Measurements from ENCODE around the gene GPR150. TPM values are rescaled to one million over a fixed set of nuclear protein-coding genes. Genes with fewer than 3 reads are reported as not detected.
A peak's percentile ranks its signal among the peaks of the same experiment; 100 is the strongest.

GPR150 gene
- total RNA-seq, 1 donor from 2014 or later: under 0.01 TPM

DNA sequence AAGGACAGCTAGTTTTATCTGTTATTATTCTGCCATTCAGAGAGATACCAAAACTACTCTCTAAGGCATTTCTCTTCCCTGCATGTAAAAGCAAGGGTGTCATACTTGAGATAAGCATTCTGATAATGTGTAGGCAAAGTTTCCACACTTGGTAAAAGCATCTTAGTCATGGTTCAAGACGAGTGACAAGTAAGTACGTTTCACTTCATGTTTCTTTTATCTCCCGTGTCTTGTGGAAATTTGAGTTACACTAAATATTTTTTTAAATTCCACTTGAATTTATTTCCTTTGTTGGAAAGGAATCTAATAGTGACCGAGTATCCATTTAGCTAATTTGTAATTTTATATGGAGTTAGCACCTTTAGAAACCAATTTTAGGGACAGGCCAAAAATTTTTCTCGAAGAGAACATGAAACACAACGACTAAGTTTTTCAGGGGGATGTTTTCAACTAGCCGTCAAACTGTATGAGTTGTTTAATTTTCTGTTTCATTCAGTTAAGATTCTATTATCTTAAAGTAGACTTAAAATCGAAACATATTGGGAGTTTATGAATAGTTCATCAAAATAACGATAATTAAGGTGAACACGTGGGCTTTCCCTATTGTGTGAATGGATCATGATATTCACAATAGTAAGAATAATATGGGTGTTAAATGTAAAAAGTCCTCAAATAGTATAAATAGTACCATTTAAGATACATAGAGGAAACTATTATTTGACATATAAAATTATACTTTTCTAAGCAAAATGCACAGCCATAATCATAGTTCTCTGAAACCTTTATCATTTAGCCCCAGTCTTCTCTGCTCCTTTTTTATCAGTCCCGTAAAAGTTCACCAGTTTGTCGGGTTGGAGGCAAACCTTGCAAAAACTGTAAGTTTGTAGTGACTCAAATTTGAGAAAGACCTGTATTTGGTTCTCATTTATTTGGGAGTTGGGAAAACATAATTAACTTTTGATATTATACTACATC lies 28.3 kb downstream of the GPR150 start:
- Histone ChIP-seq H3K27me3 (ENCODE audit: control insufficient read depth in 3 of 3, insufficient read depth in 3 of 3, low read length in 3 of 3) (no peaks in the 10 kb centered on the region), H3K27ac (ENCODE audit: low read depth, low read length) (peak overlapping the region; percentile 93), H3K9me3 (ENCODE audit: control insufficient read depth in 3 of 3, low read length in 3 of 3) (no peaks in the 10 kb centered on the region), H3K4me3 (ENCODE audit: low read length in 3 of 3) (peak overlapping the region in 1 of 3 donors; percentile 8), H3K4me1 (ENCODE audit: control insufficient read depth in 3 of 3, insufficient read depth in 3 of 3, low read length in 3 of 3) (peaks cover 0 to 12% (median 4%) of the 10 kb centered on the region in 3 donors), H3K9ac (ENCODE audit: low read depth in 1 of 3, low read length in 3 of 3) (peak overlapping the region; percentile 79 to 89 (median 87)), H3K36me3 (ENCODE audit: control insufficient read depth in 3 of 3, insufficient read depth in 3 of 3, low read length in 3 of 3) (peaks cover 0 to 7% (median 6%) of the 10 kb centered on the region in 3 donors)

DNA sequence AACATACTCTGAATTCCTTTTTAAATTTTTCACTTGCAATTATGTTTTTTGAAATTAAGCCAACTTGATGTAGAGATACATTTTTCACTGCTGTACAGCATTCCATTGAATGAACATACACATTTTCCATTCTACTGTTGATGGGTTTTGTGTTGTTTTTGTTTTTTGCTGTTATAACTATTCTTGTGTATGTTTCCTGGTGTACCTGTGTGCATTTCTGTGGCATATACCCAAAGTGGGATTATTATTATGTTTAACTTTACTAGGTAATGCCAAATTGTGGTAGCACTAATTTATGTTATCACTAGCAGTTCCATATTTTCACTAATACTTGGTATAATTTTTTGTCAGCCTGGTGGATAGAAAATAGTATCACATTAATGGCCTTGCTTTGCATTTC lies 29.4 kb downstream of the GPR150 start:
- Histone ChIP-seq H3K9me3 (ENCODE audit: control insufficient read depth in 3 of 3, low read length in 3 of 3) (no peaks in the 10 kb centered on the region), H3K9ac (ENCODE audit: low read depth in 1 of 3, low read length in 3 of 3) (no peak overlapping the region), H3K36me3 (ENCODE audit: control insufficient read depth in 3 of 3, insufficient read depth in 3 of 3, low read length in 3 of 3) (peaks cover 0 to 9% (median 7%) of the 10 kb centered on the region in 3 donors), H3K4me3 (ENCODE audit: low read length in 3 of 3) (no peak overlapping the region), H3K4me1 (ENCODE audit: control insufficient read depth in 3 of 3, insufficient read depth in 3 of 3, low read length in 3 of 3) (peaks cover 0 to 12% (median 4%) of the 10 kb centered on the region in 3 donors), H3K27ac (ENCODE audit: low read depth, low read length) (no peak overlapping the region), H3K27me3 (ENCODE audit: control insufficient read depth in 3 of 3, insufficient read depth in 3 of 3, low read length in 3 of 3) (no peaks in the 10 kb centered on the region)

DNA sequence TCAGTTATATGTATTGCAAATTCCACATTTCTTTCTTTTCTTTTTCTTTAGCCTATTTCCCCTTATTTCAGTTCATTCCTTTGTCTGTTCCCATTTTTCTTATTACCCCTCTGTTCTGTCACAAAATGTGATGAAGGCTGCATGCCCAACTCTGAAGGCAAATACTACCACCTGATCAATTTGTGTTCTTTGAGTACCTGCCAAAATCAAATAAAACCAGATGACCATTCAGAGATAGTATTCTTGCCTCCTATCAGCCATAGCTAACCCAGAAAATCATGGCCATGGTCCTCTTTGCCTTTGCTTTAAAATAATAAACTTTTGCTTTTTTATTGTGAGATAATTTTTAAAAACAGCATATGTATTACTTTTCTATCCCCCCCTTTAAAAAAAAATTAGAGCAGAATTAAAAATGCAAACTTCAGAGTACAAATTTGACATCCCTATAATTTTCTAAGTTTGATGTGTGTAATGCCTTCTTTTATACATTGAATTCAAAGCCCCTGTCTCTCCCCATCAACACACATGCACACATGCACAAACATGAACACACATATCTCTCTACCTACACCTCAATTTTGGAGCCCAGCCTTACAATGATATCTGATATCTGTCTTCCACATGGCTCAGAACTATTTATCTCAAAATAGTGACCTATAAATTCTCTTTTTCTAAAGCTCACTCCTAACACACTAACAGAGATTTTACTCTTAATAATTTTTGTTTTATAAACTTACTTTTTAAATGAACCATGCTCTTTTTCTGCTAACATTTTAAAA lies 30.1 kb downstream of the GPR150 start:
- H3K27me3 ChIP-seq (ENCODE audit: control insufficient read depth in 3 of 3, insufficient read depth in 3 of 3, low read length in 3 of 3): no peaks in the 10 kb centered on the region
- H3K9me3 ChIP-seq (ENCODE audit: control insufficient read depth in 3 of 3, low read length in 3 of 3): no peaks in the 10 kb centered on the region
- no peak overlapping the region for H3K27ac ChIP-seq (ENCODE audit: low read depth, low read length)
- no peak overlapping the region for H3K4me3 ChIP-seq (ENCODE audit: low read length in 3 of 3)
- H3K9ac ChIP-seq (ENCODE audit: low read depth in 1 of 3, low read length in 3 of 3): no peak overlapping the region
- H3K36me3 ChIP-seq (ENCODE audit: control insufficient read depth in 3 of 3, insufficient read depth in 3 of 3, low read length in 3 of 3): peaks cover 0 to 9% (median 7%) of the 10 kb centered on the region in 3 donors
- H3K4me1 ChIP-seq (ENCODE audit: control insufficient read depth in 3 of 3, insufficient read depth in 3 of 3, low read length in 3 of 3): peaks cover 0 to 12% (median 4%) of the 10 kb centered on the region in 3 donors

DNA sequence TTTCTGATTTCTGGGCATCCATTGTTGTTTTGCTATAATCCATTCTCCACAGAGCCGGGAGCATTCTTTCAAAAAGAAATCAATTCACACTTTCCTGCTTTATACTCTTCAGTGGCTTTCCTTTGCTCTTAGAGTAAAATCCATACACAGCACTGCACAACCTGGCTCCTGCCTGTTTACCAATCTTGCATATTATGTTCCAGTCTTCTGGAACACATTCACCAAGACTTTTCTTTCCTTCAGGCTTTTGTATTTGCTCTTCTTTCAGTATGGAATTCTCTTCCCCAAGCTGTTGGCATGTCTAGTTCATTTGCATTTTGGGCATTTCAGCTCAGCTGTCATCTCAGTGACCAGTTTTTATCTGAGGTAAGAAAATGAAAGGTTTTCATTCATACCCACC lies 33.0 kb downstream of the GPR150 start:
- Histone ChIP-seq H3K9me3 (ENCODE audit: control insufficient read depth in 3 of 3, low read length in 3 of 3) (no peaks in the 10 kb centered on the region), H3K9ac (ENCODE audit: low read depth in 1 of 3, low read length in 3 of 3) (no peak overlapping the region), H3K4me3 (ENCODE audit: low read length in 3 of 3) (no peak overlapping the region), H3K27me3 (ENCODE audit: control insufficient read depth in 3 of 3, insufficient read depth in 3 of 3, low read length in 3 of 3) (no peaks in the 10 kb centered on the region), H3K4me1 (ENCODE audit: control insufficient read depth in 3 of 3, insufficient read depth in 3 of 3, low read length in 3 of 3) (peaks cover 0 to 8% (median 0%) of the 10 kb centered on the region in 3 donors), H3K36me3 (ENCODE audit: control insufficient read depth in 3 of 3, insufficient read depth in 3 of 3, low read length in 3 of 3) (peaks cover 0 to 9% (median 7%) of the 10 kb centered on the region in 3 donors), H3K27ac (ENCODE audit: low read depth, low read length) (no peak overlapping the region)

DNA sequence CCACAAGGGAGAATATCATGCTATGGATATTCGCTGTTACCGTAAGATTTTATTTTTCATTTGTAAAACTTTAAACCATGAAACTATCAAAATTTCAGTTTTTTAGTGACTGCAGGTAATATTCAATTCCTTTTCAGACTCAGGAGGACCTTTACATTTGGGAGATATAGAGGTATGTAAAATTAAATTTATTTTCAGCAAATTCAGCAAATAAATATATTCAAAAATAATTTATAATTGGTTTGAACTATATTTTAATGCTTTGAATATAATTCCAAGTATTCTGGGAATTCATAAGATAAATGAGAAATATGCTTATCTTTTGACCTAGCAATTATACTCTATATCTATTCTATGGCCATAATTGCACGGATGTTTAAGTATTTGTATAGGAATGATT lies 34.3 kb downstream of the GPR150 start:
- peaks cover 0 to 9% (median 7%) of the 10 kb centered on the region in 3 donors for H3K36me3 ChIP-seq (ENCODE audit: control insufficient read depth in 3 of 3, insufficient read depth in 3 of 3, low read length in 3 of 3)

DNA sequence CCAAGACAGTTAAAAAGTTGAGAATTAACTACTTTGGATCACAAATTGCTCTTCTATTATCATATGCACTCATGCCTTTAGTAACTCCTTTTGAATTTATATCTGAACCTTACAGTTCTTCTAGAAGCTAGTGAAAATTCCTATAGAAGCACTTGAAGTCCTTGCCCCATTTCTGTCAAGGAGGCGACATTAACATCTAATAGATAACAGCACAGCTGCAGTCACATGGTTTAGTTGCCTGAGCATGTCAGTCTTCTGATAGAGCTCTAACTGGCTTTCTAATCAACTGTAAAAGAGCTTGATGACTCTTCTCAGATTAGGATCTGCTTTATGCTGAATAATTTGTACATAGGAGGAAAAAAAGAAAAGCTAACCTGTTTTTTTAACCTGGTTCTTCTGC lies 35.7 kb downstream of the GPR150 start:
- Histone ChIP-seq H3K4me1 (ENCODE audit: control insufficient read depth in 3 of 3, insufficient read depth in 3 of 3, low read length in 3 of 3) (no peaks in the 10 kb centered on the region), H3K9ac (ENCODE audit: low read depth in 1 of 3, low read length in 3 of 3) (no peak overlapping the region), H3K4me3 (ENCODE audit: low read length in 3 of 3) (no peak overlapping the region), H3K27me3 (ENCODE audit: control insufficient read depth in 3 of 3, insufficient read depth in 3 of 3, low read length in 3 of 3) (no peaks in the 10 kb centered on the region), H3K27ac (ENCODE audit: low read depth, low read length) (no peak overlapping the region), H3K9me3 (ENCODE audit: control insufficient read depth in 3 of 3, low read length in 3 of 3) (no peaks in the 10 kb centered on the region), H3K36me3 (ENCODE audit: control insufficient read depth in 3 of 3, insufficient read depth in 3 of 3, low read length in 3 of 3) (peaks cover 0 to 9% (median 7%) of the 10 kb centered on the region in 3 donors)

More for the DNA sequence above, 34.3 kb downstream of the GPR150 start:
- Histone ChIP-seq H3K27ac (ENCODE audit: low read depth, low read length) (no peak overlapping the region), H3K9ac (ENCODE audit: low read depth in 1 of 3, low read length in 3 of 3) (no peak overlapping the region), H3K9me3 (ENCODE audit: control insufficient read depth in 3 of 3, low read length in 3 of 3) (no peaks in the 10 kb centered on the region), H3K4me3 (ENCODE audit: low read length in 3 of 3) (no peak overlapping the region), H3K27me3 (ENCODE audit: control insufficient read depth in 3 of 3, insufficient read depth in 3 of 3, low read length in 3 of 3) (no peaks in the 10 kb centered on the region), H3K4me1 (ENCODE audit: control insufficient read depth in 3 of 3, insufficient read depth in 3 of 3, low read length in 3 of 3) (peaks cover 0 to 8% (median 0%) of the 10 kb centered on the region in 3 donors)

DNA sequence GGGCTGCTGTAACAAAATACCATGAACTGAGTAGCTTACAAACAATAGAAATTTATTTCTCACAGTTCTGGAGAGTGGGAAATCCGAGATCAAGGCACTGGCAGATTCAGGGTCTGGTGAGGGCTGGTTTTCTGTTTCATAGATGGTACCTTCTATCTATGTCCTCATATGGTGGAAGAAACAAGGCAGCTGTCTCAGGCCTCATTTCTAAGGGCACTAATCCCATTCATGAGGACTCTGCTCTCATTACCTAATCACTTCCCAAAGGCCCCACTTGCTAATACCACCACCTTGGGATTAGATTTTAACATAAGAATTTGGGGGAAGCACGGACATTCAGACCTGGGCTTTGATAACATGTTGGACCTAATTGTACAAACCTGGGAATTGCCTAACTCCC lies 40.2 kb downstream of the GPR150 start:
- Histone ChIP-seq H3K9ac (ENCODE audit: low read depth in 1 of 3, low read length in 3 of 3) (no peak overlapping the region), H3K27me3 (ENCODE audit: control insufficient read depth in 3 of 3, insufficient read depth in 3 of 3, low read length in 3 of 3) (no peaks in the 10 kb centered on the region), H3K4me3 (ENCODE audit: low read length in 3 of 3) (no peak overlapping the region), H3K36me3 (ENCODE audit: control insufficient read depth in 3 of 3, insufficient read depth in 3 of 3, low read length in 3 of 3) (no peaks in the 10 kb centered on the region), H3K4me1 (ENCODE audit: control insufficient read depth in 3 of 3, insufficient read depth in 3 of 3, low read length in 3 of 3) (peaks cover 0 to 4% (median 4%) of the 10 kb centered on the region in 3 donors), H3K27ac (ENCODE audit: low read depth, low read length) (no peak overlapping the region), H3K9me3 (ENCODE audit: control insufficient read depth in 3 of 3, low read length in 3 of 3) (no peaks in the 10 kb centered on the region)

DNA sequence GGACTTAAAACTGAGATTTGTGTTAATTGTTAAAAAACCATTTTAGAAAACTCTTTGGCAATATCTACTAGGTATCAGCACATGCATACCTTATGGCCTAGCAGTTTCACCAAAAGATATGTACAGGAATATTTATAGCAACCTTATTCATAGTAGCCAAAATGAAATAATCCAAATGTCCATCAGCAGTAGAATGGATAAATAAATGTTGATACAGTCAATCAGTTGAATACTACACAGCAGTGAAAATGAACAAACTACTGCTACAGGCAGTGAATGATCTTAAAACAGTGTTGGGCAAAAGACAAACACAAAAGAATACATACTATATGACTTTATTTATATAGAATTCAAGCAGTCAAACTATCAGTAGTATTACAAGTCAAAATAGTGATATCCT lies 43.1 kb downstream of the GPR150 start:
- H3K9ac ChIP-seq (ENCODE audit: low read depth in 1 of 3, low read length in 3 of 3): no peak overlapping the region
- no peak overlapping the region for H3K27ac ChIP-seq (ENCODE audit: low read depth, low read length)
- no peaks in the 10 kb centered on the region for H3K36me3 ChIP-seq (ENCODE audit: control insufficient read depth in 3 of 3, insufficient read depth in 3 of 3, low read length in 3 of 3)
- no peaks in the 10 kb centered on the region for H3K27me3 ChIP-seq (ENCODE audit: control insufficient read depth in 3 of 3, insufficient read depth in 3 of 3, low read length in 3 of 3)
- no peak overlapping the region for H3K4me3 ChIP-seq (ENCODE audit: low read length in 3 of 3)
- H3K9me3 ChIP-seq (ENCODE audit: control insufficient read depth in 3 of 3, low read length in 3 of 3): no peaks in the 10 kb centered on the region
- H3K4me1 ChIP-seq (ENCODE audit: control insufficient read depth in 3 of 3, insufficient read depth in 3 of 3, low read length in 3 of 3): peaks cover 0 to 4% (median 4%) of the 10 kb centered on the region in 3 donors

DNA sequence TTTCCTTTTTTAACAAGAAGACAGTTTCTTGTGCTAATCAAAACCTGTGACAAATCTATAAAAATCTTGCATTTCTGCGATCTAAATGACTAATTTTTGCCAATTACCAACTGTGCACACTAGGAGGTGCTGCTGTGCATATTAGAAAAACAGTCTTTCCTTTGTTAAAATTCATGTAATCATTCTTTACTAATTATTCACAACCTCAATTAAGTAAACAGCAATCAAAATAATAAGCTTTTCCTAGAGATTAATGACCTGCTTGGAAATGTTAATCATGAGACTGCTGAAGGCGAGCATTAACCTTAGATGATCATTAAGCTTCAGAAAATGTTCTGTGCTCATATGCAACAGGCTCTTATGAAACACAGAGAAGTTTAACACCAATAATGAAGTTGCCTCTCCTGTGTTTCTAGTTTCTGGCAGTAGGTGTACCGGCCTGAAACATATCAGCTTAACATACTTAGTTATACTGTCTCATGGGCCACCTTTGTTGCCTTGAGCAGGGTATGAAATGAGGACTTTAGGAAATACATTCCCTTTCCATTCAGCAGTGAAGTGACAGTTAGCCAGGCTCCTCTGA lies 44.4 kb downstream of the GPR150 start:
- H3K36me3 ChIP-seq (ENCODE audit: control insufficient read depth in 3 of 3, insufficient read depth in 3 of 3, low read length in 3 of 3): no peaks in the 10 kb centered on the region
- H3K27me3 ChIP-seq (ENCODE audit: control insufficient read depth in 3 of 3, insufficient read depth in 3 of 3, low read length in 3 of 3): no peaks in the 10 kb centered on the region
- H3K27ac ChIP-seq (ENCODE audit: low read depth, low read length): no peak overlapping the region
- H3K4me3 ChIP-seq (ENCODE audit: low read length in 3 of 3): no peak overlapping the region
- H3K4me1 ChIP-seq (ENCODE audit: control insufficient read depth in 3 of 3, insufficient read depth in 3 of 3, low read length in 3 of 3): peaks cover 4 to 9% (median 4%) of the 10 kb centered on the region in 3 donors
- H3K9me3 ChIP-seq (ENCODE audit: control insufficient read depth in 3 of 3, low read length in 3 of 3): no peaks in the 10 kb centered on the region
- H3K9ac ChIP-seq (ENCODE audit: low read depth in 1 of 3, low read length in 3 of 3): peak overlapping the region in 2 of 3 donors; percentile 8 to 50

Data from skeletal muscle tissue (tissue), 4 donors.